Mucosa of descending colon (tissue), 3 donors: ENCODE results near the gene ATG16L1. TPM values are rescaled to one million over a fixed set of nuclear protein-coding genes. Genes with fewer than 3 reads are reported as not detected.

Experiments
- ATAC-seq: fragments of 200-7000 bp; cut with Tn5 transposase; one replicate; pipeline ENCODE4 v1.9.1; 2020; ENCODE audit warnings: mild to moderate bottlenecking, moderate library complexity
- DNase-seq, 3 donors: peaks; one replicate each; pipeline ENCODE4 v3.0.0-alpha.2; 2020
- H3K36me3 ChIP-seq: fragments of 200-600 bp; one replicate; pipeline ENCODE4 v1.8.0; 2021; ENCODE audit warnings: low read depth, mild to moderate bottlenecking
- H3K4me1 ChIP-seq: fragments of 200-600 bp; one replicate; pipeline ENCODE4 v1.8.0; 2021; ENCODE audit warnings: low read depth, mild to moderate bottlenecking
- H3K4me3 ChIP-seq: fragments of 200-600 bp; one replicate; pipeline ENCODE4 v1.8.0; 2021; ENCODE audit warnings: mild to moderate bottlenecking
- H3K9me3 ChIP-seq: fragments of 200-600 bp; one replicate; pipeline ENCODE4 v1.8.0; 2021; ENCODE audit warnings: mild to moderate bottlenecking
- intact Hi-C, 2 donors: fragments of 100-400 bp; cut with DNase I in 1 of 2; cut with micrococcal nuclease in 1 of 2; formaldehyde crosslinking; loops; one replicate each; pipeline versions ENCODE4 v1.11.0 to v1.11.1; 2022; cut with DNase I, micrococcal nuclease
- total RNA-seq, 3 donors: library from RNA; stranded (reverse); fragmentation: NEBNext Ultra II Directional in 2 of 3; extraction: Animal tissue kit (Norgen Biotek cat#: 25700) in 2 of 3; gene quantifications; one replicate each; pipeline versions ENCODE4 v1.2.1 to v1.2.4, GENCODE V29; 2021 to 2023
- TF ChIP-seq, protein P1 (sequence below): fragments of 200-600 bp; IDR thresholded peaks from one replicate; pipeline ENCODE4 v1.8.0; 2022; ENCODE audit warnings: antibody characterized with exemption, mild to moderate bottlenecking
- donor health status: DM: no; HTN: no; CAD: no; lungs with moderate emphysema.
- donor health status: DM: no; HTN: no; CAD: no.
- donor health status: DM: no; HTN: yes; CAD: no.

ATG16L1 gene
- total RNA-seq, 3 donors from 2014 or later: 29.5 to 42.9 (median 36.0) TPM

DNA sequence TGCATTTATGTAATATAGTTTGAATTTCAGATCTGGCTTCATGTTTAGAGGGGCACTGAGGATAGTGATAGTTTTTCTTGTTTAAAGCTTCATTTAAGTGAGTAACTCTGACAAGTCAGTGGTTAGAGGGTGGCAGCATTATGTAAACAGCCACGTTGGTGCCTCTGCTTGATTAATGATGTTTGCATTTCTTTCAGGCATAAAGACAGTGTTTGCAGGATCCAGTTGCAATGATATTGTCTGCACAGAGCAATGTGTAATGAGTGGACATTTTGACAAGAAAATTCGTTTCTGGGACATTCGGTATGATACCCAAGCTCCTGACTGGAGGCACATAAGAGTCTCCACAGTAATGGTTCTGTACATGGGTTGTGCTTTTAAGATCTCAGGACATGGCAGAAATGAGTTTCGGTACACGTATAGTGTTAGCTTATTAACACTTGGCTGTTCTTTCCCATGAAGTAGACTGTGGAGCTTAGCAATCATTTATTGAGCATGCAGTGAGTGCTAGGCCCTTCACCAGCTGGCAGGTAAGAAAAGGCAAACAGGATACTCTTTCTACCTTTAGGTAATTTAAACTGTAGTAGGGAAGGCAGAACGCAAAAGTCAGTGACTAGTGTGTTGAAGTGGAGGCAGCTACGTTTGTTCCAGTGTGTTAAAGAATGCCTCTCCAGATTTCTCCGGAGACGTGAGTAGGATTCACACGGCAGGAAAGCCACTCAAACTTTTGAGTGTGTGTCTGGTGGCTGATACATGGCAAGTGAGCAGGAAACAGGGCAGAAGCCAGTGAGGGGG is 38.8 kb downstream of the ATG16L1 start:
- H3K9me3 ChIP-seq: no peaks in the 10 kb centered on the region
- DNase-seq (no peak), ATAC-seq (no peak)
- TF ChIP-seq, protein P1, sequence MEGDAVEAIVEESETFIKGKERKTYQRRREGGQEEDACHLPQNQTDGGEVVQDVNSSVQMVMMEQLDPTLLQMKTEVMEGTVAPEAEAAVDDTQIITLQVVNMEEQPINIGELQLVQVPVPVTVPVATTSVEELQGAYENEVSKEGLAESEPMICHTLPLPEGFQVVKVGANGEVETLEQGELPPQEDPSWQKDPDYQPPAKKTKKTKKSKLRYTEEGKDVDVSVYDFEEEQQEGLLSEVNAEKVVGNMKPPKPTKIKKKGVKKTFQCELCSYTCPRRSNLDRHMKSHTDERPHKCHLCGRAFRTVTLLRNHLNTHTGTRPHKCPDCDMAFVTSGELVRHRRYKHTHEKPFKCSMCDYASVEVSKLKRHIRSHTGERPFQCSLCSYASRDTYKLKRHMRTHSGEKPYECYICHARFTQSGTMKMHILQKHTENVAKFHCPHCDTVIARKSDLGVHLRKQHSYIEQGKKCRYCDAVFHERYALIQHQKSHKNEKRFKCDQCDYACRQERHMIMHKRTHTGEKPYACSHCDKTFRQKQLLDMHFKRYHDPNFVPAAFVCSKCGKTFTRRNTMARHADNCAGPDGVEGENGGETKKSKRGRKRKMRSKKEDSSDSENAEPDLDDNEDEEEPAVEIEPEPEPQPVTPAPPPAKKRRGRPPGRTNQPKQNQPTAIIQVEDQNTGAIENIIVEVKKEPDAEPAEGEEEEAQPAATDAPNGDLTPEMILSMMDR: no peak
- H3K36me3 ChIP-seq: peaks cover 26% of the 10 kb centered on the region
- H3K4me3 ChIP-seq: no peak overlapping the region
- H3K4me1 ChIP-seq: no peaks in the 10 kb centered on the region
- intact Hi-C loops: no loop called here

DNA sequence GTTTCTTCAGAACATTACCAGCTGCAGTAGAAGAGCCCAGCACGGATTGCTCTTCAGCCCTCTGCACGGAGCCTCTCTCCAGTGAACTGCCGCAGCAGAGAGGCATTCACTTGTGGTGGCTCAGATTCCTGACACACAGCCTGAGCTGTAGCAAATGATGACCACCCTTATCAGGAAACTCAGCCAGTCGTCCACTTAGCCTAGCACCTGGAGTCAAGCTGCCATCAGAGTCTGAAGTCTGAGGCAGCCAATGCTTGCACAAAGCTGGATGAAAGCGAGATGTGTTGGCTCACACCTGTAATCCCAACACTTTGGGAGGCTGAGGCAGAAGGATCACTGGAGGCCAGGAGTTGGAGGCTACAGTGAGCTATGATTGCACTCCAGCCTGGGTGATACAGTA is 44.4 kb downstream of the ATG16L1 start:
- DNase-seq: no peak
- no peak for ATAC-seq
- TF ChIP-seq, protein P1: no peak

DNA sequence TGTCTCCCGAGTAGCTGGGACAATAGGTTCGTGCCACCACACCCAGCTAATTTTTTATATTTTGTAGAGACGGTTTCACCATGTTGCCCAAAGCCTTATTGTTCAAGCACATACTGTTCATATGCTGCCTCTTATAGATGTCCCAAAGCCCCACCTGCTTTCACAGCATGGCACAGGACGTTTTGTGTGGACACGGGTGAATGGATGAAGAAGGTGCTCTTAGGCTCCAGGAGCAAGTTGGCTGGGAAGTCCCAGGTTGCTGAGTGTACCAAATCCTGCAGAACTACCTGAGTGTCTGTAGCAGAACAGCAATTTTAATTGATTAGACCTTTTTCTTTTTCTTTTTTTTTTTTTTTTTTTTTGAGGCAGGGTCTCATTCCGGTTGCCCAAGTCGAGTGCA is 45.6 kb downstream of the ATG16L1 start:
- no peaks in the 10 kb centered on the region for H3K36me3 ChIP-seq
- H3K4me1 ChIP-seq: peaks cover 11% of the 10 kb centered on the region
- no peak for ATAC-seq
- no peaks in the 10 kb centered on the region for H3K9me3 ChIP-seq
- DNase-seq: no peak
- TF ChIP-seq, protein P1: no peak
- no peak overlapping the region for H3K4me3 ChIP-seq
- intact Hi-C loops: no loop called here

More for the DNA sequence above, 44.4 kb downstream of the ATG16L1 start:
- intact Hi-C loops: no loop called here
- no peak overlapping the region for H3K4me3 ChIP-seq
- H3K36me3 ChIP-seq: peaks cover 8% of the 10 kb centered on the region
- no peaks in the 10 kb centered on the region for H3K9me3 ChIP-seq
- H3K4me1 ChIP-seq: peaks cover 11% of the 10 kb centered on the region

DNA sequence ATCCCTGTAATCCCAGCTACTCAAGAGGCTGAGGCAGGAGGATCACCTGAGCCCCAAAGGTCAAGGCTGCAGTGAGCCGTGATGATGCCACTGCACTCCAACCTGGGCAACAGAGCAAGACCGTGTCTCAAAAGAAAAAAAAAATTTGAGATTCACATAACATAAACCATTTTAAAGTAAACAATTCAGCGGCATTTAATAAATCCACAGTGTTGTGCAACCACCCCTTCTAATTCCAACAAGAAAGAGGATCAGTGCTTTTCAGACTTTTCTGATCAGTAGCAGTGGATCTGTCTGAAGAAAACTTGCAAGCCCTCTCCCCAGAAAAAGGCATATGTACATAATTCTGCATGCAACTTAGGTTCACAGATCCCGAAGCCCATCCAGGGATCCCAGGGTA is 48.9 kb downstream of the ATG16L1 start:
- peaks cover 11% of the 10 kb centered on the region for H3K4me1 ChIP-seq

DNA sequence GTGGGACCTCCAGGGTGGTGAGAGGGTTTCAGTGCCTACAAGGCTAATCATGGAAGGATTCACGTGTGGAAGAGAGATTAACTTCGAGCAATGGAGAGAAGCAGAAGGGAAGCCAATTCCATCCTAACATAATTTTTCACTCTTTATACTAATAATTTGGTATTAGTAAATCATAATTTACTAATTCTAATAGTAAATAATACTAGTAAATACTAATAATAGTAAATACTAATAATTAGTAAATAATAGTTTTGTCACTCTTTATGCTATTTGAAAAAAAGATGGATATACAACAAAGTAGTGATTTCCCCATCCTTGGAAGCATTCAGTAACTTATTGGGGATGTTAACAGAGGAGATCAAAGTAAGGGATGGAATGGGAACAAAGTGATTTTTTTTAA is 49.8 kb downstream of the ATG16L1 start:
- Histone ChIP-seq H3K4me1 (peaks cover 11% of the 10 kb centered on the region), H3K9me3 (no peaks in the 10 kb centered on the region), H3K36me3 (no peaks in the 10 kb centered on the region), H3K4me3 (no peak overlapping the region)
- TF ChIP-seq, protein P1: no peak
- DNase-seq (no peak), ATAC-seq (no peak)
- intact Hi-C loops: no loop called here

More for the DNA sequence above, 48.9 kb downstream of the ATG16L1 start:
- ATAC-seq (no peak), DNase-seq (no peak)
- no peak overlapping the region for H3K4me3 ChIP-seq
- no peaks in the 10 kb centered on the region for H3K9me3 ChIP-seq
- no peaks in the 10 kb centered on the region for H3K36me3 ChIP-seq
- TF ChIP-seq, protein P1: no peak
- intact Hi-C loops: no loop called here
